Measurements from ENCODE around the gene UTP14A. TPM values are rescaled to one million over a fixed set of nuclear protein-coding genes. Genes with fewer than 3 reads are reported as not detected.
A peak's percentile ranks its signal among the peaks of the same experiment; 100 is the strongest.

Gene UTP14A
- total RNA-seq, 1 experiment from 2014 or later = 20.2 TPM

DNA sequence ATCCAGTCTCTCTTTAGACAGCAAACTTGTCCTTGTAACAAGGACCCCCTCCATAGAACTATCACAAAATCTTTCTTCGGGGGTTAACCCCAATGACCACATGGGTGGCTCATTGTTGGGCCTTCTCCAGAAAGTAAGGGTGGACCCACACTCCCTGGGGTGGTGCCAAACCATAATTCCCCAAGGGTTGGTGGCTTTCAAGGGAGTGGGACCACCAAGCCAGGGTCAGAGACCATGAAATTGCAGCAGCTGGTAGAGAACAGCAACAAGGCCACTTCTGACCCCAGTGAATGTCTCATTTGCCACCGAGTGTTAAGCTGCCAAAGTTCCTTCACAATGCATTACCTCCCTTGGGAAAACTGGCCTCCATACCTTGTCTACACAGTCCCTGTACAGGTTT, 33.4 kb upstream of the UTP14A start:
- Histone ChIP-seq H3K4me2 (ENCODE audit: low read length) (no peak overlapping the region), H3K36me3 (ENCODE audit: low read depth, low read length) (no peaks in the 10 kb centered on the region), H3K27me3 (ENCODE audit: low read length) (no peaks in the 10 kb centered on the region), H3K9ac (ENCODE audit: low read length) (no peak overlapping the region), H3K79me2 (ENCODE audit: low read length) (no peaks in the 10 kb centered on the region), H3K27ac (ENCODE audit: low read length) (no peak overlapping the region), H4K20me1 (ENCODE audit: low read length) (no peaks in the 10 kb centered on the region), H3K9me2 (replicated peaks; ENCODE audit: low read length) (no peaks in the 10 kb centered on the region), H3K4me1 (ENCODE audit: insufficient read depth, low read length) (peaks cover 16% of the 10 kb centered on the region), H3K4me3 (ENCODE audit: low read length) (no peak overlapping the region), H2AFZ (ENCODE audit: low read length) (no peak overlapping the region), H3F3A (ENCODE audit: low read length, unreplicated experiment) (no peaks in the 10 kb centered on the region), H3K9me3 (ENCODE audit: low read length) (no peaks in the 10 kb centered on the region)
- DNase-seq = no peak
- ChIA-PET POLR2A (ENCODE audit: unreplicated experiment) (interaction anchor here (0.5 kb wide), 1 partner anchor 130 kb away, joined by 12 read pairs; no protein-coding TSS in a partner anchor), CTCF (no interaction called here)
- BruUV-seq (replicated peaks) = no TSS peak
- no peak for ATAC-seq
- intact Hi-C loops (cut with micrococcal nuclease) = no loop called here
- TF ChIP-seq, protein P1, sequence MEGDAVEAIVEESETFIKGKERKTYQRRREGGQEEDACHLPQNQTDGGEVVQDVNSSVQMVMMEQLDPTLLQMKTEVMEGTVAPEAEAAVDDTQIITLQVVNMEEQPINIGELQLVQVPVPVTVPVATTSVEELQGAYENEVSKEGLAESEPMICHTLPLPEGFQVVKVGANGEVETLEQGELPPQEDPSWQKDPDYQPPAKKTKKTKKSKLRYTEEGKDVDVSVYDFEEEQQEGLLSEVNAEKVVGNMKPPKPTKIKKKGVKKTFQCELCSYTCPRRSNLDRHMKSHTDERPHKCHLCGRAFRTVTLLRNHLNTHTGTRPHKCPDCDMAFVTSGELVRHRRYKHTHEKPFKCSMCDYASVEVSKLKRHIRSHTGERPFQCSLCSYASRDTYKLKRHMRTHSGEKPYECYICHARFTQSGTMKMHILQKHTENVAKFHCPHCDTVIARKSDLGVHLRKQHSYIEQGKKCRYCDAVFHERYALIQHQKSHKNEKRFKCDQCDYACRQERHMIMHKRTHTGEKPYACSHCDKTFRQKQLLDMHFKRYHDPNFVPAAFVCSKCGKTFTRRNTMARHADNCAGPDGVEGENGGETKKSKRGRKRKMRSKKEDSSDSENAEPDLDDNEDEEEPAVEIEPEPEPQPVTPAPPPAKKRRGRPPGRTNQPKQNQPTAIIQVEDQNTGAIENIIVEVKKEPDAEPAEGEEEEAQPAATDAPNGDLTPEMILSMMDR (conservative IDR thresholded peaks at IDR 0.05; ENCODE audit: low read depth, low read length) = no peak
- TF ChIP-seq EZH2phosphoT487 (IDR thresholded peaks at IDR 0.05; ENCODE audit: borderline replicate concordance, low read length) (no peak), EZH2 (IDR thresholded peaks at IDR 0.05; ENCODE audit: low read length, unreplicated experiment) (no peak)

DNA sequence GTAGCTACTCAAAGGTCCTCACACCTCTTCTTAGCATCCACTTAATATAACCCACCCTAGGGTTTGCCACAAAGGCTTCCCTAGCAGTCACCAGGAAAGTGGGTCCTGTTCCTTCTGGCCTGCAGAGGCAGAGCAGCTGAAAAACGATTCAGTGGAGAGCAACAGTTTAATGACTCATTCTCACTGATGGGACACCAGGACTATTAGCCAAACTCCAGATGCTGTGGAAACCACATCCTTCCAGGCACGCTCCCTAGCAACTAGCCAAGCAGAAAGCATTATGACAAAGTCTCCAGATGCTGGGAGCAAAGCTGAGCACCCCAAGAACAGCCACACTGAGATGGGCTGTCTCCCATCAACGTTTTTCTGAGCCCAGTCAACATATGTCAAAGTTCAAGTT, 30.3 kb upstream of the UTP14A start:
- no TSS peak for BruUV-seq (replicated peaks)
- Histone ChIP-seq H3K9me3 (ENCODE audit: low read length) (no peaks in the 10 kb centered on the region), H3K4me2 (ENCODE audit: low read length) (no peak overlapping the region), H3K4me1 (ENCODE audit: insufficient read depth, low read length) (peaks cover 17% of the 10 kb centered on the region), H3K36me3 (ENCODE audit: low read depth, low read length) (no peaks in the 10 kb centered on the region), H3K9me2 (replicated peaks; ENCODE audit: low read length) (no peaks in the 10 kb centered on the region), H3K27me3 (ENCODE audit: low read length) (no peaks in the 10 kb centered on the region), H2AFZ (ENCODE audit: low read length) (no peak overlapping the region), H3K27ac (ENCODE audit: low read length) (no peak overlapping the region), H3K4me3 (ENCODE audit: low read length) (no peak overlapping the region), H3F3A (ENCODE audit: low read length, unreplicated experiment) (no peaks in the 10 kb centered on the region), H3K79me2 (ENCODE audit: low read length) (no peaks in the 10 kb centered on the region), H3K9ac (ENCODE audit: low read length) (no peak overlapping the region), H4K20me1 (ENCODE audit: low read length) (no peaks in the 10 kb centered on the region)
- TF ChIP-seq EZH2phosphoT487 (IDR thresholded peaks at IDR 0.05; ENCODE audit: borderline replicate concordance, low read length) = no peak
- TF ChIP-seq, protein P1 (conservative IDR thresholded peaks at IDR 0.05; ENCODE audit: low read depth, low read length) = no peak
- TF ChIP-seq EZH2 (IDR thresholded peaks at IDR 0.05; ENCODE audit: low read length, unreplicated experiment) = no peak
- intact Hi-C loops (cut with micrococcal nuclease) = no loop called here
- peak; percentile 55; the same call in 1 of the 2 replicates for ATAC-seq
- peak; percentile 60 for DNase-seq
- ChIA-PET CTCF (no interaction called here), POLR2A (ENCODE audit: unreplicated experiment) (no interaction called here)

DNA sequence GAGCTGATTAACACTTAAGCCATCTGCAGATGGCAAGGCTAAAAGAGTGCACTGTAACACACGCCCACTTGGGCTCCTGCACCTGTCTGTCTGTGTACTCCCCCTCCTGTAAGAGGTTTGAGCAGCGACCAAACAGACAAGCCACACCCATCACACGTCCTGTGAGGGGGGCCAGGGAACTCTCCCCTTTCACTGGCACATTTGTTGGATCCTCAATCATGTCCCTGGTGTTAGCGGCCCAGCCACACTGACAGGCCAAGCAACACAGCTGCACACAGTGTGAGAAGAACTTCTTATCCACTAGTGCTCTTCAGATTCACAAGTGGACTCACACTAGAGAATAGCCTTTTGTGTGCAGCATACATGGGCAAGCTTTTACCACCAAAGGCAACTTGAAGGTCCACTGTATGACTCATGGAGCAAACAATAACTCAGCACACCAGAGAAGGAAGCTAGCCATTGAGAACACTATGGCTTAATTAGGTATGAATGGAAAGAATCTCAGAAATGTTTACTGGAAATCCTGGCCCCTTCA, 29.1 kb upstream of the UTP14A start:
- intact Hi-C loops (cut with micrococcal nuclease) = no loop called here
- Histone ChIP-seq H3K9me2 (replicated peaks; ENCODE audit: low read length) (no peaks in the 10 kb centered on the region), H3K9ac (ENCODE audit: low read length) (no peak overlapping the region), H3K4me3 (ENCODE audit: low read length) (no peak overlapping the region), H3K4me2 (ENCODE audit: low read length) (peak overlapping the region; percentile 62), H2AFZ (ENCODE audit: low read length) (peak overlapping the region; percentile 57; the same call in 1 of the 2 replicates), H3F3A (ENCODE audit: low read length, unreplicated experiment) (no peaks in the 10 kb centered on the region), H3K9me3 (ENCODE audit: low read length) (no peaks in the 10 kb centered on the region), H4K20me1 (ENCODE audit: low read length) (no peaks in the 10 kb centered on the region), H3K27me3 (ENCODE audit: low read length) (no peaks in the 10 kb centered on the region), H3K4me1 (ENCODE audit: insufficient read depth, low read length) (peaks cover 17% of the 10 kb centered on the region), H3K27ac (ENCODE audit: low read length) (peak overlapping the region; percentile 48), H3K36me3 (ENCODE audit: low read depth, low read length) (no peaks in the 10 kb centered on the region), H3K79me2 (ENCODE audit: low read length) (no peaks in the 10 kb centered on the region)
- DNase-seq (peak; percentile 67), ATAC-seq (peak; percentile 93)
- ChIA-PET POLR2A (ENCODE audit: unreplicated experiment) (no interaction called here), CTCF (no interaction called here)
- no peak for TF ChIP-seq EZH2phosphoT487 (IDR thresholded peaks at IDR 0.05; ENCODE audit: borderline replicate concordance, low read length)
- TF ChIP-seq EZH2 (IDR thresholded peaks at IDR 0.05; ENCODE audit: low read length, unreplicated experiment) = no peak
- TF ChIP-seq, protein P1 (conservative IDR thresholded peaks at IDR 0.05; ENCODE audit: low read depth, low read length) = no peak
- no TSS peak for BruUV-seq (replicated peaks)
